GM21381 (cell line): ENCODE data around the gene NACC2.

Experiments
- ATAC-seq: cut with Tn5 transposase; IDR thresholded peaks from one replicate; pipeline ENCODE4 v1.9.1; 2021; ENCODE audit warnings: mild to moderate bottlenecking, moderate library complexity; ENCODE audit not compliant: unreplicated experiment

Gene NACC2

DNA sequence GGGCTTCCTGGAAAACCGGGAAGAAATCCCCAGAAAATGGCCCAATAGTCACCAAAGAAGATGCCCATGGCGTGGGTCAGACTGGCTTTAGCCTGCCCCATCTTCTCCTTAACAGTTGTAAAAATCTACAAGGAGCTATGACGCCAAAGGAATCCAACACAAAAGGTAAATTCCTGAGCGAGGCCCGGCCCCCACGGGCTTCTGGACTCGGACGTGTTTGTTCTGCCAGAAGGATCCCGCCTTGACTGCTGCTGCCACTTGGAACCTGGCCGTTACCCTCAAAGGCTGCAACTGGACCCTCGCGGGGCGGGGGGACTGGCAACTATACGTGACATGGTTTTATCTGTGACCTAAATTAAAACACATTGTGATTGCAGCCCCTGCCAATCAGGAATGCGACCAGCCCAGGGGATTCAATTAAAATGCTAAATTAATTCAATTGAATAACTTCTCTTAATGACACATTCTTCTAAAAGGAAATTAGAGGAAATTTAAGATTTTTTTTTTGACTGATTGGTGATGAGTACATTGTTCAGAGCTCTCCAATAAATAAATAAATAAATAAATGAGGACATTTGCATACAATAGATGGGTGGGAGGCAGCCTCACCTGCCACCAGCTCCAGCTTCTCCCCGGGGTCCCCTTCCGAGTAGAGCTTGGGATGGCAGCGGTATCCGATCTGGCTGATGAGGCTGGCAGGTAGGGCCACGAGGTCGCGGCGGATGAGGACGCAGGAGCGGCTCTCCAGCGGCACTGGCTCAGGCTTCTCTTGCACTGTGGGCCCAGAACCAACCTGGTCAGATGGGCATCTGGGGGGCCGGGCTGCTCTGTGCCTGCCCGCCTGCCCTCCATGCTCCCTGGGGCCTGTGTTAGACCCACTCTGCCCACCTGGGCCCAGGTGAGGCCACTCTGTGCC lies 79.2 kb downstream of the NACC2 start:
- no peak for ATAC-seq

- no peak for ATAC-seq
These were observed 80.0 kb downstream of the NACC2 start for GRCh38 chr9:136014924-136015633.

DNA sequence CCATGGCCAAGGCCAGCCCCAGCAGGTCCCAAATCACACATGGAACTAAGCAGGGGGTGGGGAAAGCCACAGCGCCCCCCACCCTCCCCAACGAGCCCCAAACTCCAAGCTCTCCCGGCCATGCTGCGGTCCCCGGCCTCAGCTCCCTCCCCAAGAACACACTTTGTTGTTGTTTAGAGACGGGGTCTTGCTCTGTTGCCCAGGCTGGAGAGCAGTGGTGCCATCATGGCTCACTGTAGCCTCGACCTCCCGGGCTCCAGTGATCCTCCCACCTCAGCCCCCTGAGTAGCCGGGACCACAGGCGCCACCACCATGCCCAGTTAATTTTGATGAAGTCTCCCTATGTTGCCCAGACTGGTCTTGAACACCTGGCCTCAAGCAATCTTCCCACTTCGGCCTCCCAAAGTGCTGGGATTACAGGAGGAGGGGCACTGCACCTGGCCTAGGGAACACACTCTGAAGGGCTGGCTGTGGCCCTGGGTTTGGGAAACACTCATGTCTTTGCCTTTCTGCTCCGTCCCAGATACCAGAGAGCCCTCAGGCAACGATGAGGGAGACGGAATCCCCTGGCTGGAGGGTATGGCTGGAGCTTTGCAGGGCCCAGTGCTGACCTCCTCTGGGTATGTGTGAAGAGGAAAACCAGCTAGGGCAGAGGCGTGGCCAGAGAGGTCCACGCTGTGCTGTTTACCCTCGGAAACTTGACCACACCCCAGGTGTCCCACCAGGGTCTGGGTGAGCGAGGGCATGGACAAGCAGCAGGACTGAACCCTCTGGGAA lies 80.8 kb downstream of the NACC2 start:
- no peak for ATAC-seq

DNA sequence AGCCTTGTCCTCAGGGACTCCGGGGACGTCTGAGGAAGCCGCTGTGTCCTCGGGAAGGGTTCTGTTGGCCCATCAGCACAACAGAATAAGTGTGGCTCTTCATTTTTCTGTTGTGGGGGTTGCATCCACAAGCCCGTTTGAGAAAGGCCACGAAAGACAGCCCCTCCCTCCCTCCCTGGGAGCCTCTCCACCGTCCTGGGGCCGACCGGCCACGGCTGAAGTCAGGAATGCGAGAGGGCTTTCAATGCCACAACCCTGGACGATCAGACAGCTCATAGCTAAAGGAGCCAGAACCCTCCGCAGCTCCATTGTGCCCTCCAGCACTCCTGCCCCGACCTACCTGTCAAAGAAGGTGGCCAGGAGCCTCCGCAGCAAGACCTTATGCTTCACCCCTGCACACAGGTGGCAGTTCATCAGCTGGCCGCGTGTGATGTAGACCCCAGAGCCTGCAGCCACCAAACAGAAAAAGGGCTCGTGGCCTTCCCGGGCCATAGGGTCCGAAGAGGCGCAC lies 81.5 kb downstream of the NACC2 start:
- no peak for ATAC-seq

DNA sequence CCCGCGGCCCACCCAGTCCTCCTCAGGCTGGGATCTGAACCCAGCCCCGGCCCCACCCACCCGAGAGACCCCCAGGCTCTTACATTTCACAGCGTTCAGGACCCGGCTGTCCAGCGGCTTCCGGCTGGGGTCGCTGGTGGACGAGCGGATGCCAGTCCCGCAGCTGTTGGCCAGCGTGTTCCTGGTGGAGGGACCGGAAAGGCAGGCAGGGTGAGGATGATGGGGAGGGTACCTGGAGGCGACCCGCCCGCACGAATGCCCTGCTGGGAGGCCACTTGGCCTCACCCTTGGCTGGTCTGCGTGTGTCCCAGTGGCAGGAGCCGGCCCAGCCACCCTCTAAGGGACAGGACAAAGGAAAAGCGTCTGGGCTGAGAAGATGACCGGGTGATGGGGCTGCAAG lies 82.0 kb downstream of the NACC2 start:
- no peak for ATAC-seq

DNA sequence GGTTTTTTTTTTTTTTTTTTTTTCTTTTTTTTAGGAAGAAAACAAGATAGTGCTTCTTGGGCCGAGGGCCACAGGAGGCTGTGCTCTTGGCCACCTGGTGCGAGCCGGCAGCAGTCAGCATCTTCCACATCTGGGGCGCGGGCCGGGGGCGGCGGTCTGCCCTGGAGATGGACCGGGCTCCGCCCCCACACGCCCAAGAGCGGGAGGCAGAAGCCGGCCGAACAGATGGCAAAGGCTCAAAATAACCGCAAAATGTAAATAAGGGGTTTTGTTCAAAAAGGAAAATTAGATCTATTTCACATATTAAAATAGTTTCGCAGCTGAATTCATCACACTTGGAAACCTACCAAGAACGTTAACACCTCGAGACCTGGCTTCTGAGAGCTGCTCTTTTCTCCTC lies 82.4 kb downstream of the NACC2 start:
- ATAC-seq = no peak

- ATAC-seq = no peak
These were observed 83.2 kb downstream of the NACC2 start for GRCh38 chr9:136011703-136012496.

DNA sequence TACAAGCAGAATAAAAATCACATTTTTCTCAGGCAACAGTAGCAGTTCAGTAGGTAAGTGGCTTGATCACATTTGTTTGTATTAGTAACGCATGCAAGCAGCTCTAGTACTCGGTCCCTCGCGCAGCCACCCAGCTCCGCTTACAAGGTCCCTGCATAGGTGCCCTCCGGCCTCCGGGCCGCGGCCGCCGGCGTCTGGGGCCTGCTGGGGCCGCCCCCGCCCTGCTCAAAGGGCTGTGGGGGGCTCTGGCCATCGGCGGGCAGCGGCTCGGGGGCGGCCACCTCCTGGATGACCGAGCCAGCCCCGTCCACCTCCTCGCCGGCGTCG lies 83.8 kb downstream of the NACC2 start:
- no peak for ATAC-seq

GRCh38 chr9:136010615-136011361 lies 84.3 kb downstream of the NACC2 start:
- ATAC-seq = no peak

- ATAC-seq = no peak
These were observed 84.9 kb downstream of the NACC2 start for GRCh38 chr9:136010176-136010575.

DNA sequence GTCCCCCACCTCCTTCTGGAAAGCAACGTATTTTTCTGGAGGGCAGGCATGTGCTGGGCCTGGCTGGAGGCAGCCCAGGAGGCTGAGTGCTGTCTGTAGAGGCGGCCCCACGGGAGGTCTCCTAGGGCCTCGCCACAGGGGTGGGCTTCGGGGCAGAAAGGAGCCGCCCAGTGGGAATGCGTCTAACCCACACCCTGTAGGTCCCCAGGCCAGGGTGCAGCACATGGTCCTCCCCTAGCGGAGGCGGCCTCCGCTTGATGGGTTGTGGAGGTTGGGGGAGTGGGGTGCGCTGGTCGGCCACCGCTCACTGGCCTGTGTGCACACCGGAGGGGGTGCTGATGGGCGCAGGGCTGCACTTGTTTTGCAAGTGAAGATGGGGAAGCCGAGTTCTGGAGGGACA lies 85.6 kb downstream of the NACC2 start:
- ATAC-seq = no peak

DNA sequence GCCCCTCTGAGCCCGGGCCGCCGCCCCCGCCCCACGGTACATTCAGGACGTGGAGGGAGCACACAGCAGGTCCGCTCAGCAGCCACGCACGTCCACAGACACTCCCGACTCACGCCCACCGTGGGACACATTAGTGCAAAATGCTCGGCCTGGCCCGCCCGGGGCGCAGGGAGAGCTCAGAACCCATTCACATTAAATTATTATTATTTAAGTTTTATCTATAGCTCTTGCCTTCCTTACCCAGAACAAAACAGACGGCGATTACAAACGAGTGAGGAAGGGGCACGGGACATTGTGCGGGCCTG lies 86.4 kb downstream of the NACC2 start:
- ATAC-seq = no peak

- no peak for ATAC-seq
These were observed 87.0 kb downstream of the NACC2 start for GRCh38 chr9:136007934-136008692.

DNA sequence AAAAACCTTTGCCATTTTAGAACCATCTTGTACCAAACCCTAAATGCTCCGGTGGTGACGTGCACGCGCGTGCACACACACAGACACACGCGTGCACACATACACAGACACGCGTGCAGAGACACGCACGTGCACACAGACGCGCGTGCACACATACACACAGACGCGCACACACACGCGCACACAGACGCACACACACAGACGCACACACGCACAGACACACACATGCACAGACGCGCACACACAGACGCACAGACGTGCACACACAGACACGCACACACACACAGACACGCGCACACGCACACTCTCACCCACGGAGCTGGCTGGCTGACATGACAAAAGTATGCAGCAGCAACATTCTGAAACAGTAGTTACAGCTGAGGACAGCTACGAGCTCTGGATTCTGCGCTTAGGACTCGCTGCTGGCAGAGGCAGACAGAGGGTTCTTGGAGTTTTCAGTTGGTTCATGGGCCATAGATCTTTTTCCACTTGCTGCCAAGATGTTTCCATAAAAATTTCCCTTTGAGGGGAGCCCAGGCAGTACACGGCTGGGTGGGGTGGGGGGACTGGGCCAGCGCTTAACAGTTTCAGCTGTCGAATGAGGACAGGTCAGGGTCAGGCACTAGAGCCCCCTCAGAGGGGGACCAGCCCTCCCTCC lies 87.7 kb downstream of the NACC2 start:
- no peak for ATAC-seq

- ATAC-seq = no peak
These were observed 88.9 kb downstream of the NACC2 start for GRCh38 chr9:136006169-136006568.

DNA sequence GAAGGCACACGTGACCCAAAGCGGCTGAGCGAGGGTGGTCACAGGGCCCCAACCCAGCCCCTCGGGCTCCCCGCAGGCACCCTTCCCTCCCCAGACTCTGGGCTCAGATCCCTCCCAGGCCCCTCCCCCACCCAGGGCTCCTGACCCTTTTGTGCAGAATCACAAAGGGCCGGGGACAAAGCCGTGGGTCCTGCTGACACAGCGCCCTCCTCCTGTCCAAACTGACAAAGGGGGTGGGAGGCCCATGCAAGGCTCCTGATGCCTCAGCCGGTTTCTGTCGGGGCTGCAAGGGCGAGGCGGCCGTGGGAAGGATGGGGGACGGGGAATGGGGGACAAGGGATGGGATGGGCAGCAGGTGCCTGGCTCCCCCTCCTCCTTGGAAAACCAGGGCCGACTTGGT lies 90.4 kb downstream of the NACC2 start:
- ATAC-seq = no peak

DNA sequence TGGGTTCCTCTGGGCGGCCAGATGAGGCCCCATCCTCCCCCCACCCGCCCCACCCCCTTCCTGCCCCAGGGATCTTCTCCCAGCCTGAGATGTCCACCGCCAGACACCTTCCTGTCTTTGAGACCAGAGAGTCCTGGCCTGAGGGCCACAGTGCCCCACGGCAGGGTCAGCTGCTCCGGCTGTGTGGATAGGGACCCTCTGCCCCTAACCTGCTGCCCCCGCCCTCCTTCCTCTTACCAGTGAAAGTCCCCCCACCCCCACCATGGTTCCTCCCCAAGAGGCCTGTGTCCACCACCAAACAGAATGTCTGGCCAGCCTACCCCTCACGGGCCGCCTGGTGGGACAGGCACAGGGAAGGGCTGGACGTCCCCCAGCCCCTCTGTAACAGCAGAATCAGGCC lies 90.9 kb downstream of the NACC2 start:
- no peak for ATAC-seq

DNA sequence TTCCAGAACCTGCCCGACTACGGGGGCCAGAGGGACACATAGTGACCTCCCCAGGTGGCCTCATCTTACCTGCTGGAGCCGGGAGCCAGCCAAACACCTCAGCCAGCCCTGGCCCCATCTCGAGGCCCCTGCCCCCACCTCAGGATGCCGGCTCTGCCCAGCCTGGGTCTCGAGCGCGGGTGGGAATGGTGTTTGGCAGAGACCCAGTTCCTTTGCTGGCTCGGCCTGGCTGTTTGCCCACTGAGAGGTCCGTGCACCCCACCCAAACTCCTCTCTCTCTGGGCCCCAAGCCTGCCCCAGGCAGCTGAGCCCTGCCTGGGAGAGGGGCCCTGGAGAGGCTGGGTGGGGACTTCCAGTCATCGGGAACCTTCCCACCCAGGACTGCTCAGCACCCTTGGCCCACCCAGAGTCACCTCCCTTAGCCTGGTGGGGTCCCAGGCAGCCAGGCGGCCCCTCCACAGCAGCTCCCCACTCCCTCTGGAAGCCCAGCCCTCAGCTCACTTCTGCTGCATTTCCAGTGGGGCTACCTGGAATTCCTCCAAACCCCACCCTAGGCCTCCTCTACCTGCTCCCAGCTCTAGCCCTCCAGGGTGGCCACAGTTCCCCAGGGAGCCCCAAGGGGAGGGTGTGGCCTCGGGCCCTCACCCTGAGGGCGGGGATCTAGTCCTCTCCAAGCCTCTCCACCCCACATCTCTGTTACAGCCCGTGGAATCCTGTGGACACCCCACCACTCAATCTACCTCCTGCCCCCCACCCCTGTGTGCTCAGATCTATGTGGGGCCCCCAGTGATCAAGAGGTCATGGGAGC lies 91.5 kb downstream of the NACC2 start:
- ATAC-seq = no peak
